HEK293 (cell line): Measurements from ENCODE around the gene PTGES3L.

Experiments
- CTCF ChIP-seq: fragments of 450-650 bp; formaldehyde crosslinking; IDR thresholded peaks from 2 replicates; pipeline ENCODE4 v1.5.1; 2016; ENCODE audit warnings: missing biosample characterization, missing genetic modification characterization
- KLF1 ChIP-seq: fragments of 450-650 bp; formaldehyde crosslinking; IDR thresholded peaks from 2 replicates; pipeline ENCODE4 v1.5.1; 2016; ENCODE audit warnings: missing biosample characterization, missing genetic modification characterization
- PATZ1 ChIP-seq: fragments of 450-650 bp; formaldehyde crosslinking; IDR thresholded peaks from 2 replicates; pipeline ENCODE4 v1.5.1; 2016; ENCODE audit warnings: missing biosample characterization, missing genetic modification characterization
- SP2 ChIP-seq: fragments of 450-650 bp; formaldehyde crosslinking; IDR thresholded peaks from 2 replicates; pipeline ENCODE4 v1.5.1; 2016; ENCODE audit warnings: missing biosample characterization, missing genetic modification characterization
- ZBTB7A ChIP-seq: fragments of 450-650 bp; formaldehyde crosslinking; IDR thresholded peaks from 2 replicates; pipeline ENCODE4 v1.5.1; 2016; ENCODE audit warnings: low read depth, missing biosample characterization, missing genetic modification characterization
- ZNF121 ChIP-seq: fragments of 450-650 bp; formaldehyde crosslinking; IDR thresholded peaks from 2 replicates; pipeline ENCODE4 v1.5.1; 2016; ENCODE audit warnings: missing biosample characterization, missing genetic modification characterization
- ZNF274 ChIP-seq, 2 experiments: fragments of 200-500 bp in 1 of 2; fragments of 450-650 bp in 1 of 2; sonication (Bioruptor generic) in 1 of 2; formaldehyde crosslinking in 1 of 2; IDR thresholded peaks; 2 replicates each; pipeline versions ENCODE4 v1.5.1 to v1.6.1; 2014 to 2016; ENCODE audit warnings: borderline replicate concordance in 1 of 2, inconsistent platforms in 1 of 2, low read length in 1 of 2, missing biosample characterization in 1 of 2, missing genetic modification characterization in 1 of 2
- ZNF449 ChIP-seq: fragments of 450-650 bp; formaldehyde crosslinking; IDR thresholded peaks from 2 replicates; pipeline ENCODE4 v1.5.1; 2017; ENCODE audit warnings: missing biosample characterization, mild to moderate bottlenecking, missing genetic modification characterization, moderate library complexity
- ZNF580 ChIP-seq: fragments of 450-650 bp; formaldehyde crosslinking; IDR thresholded peaks from 2 replicates; pipeline ENCODE4 v1.5.1; 2016; ENCODE audit warnings: missing biosample characterization, missing genetic modification characterization

GRCh38 chr17:43027091-43028032 lies 47.5 kb upstream of the PTGES3L start:
- TF ChIP-seq CTCF (tag by site-specific recombination) (no peak), ZNF449 (tag by site-specific recombination) (no peak), ZBTB7A (no peak), ZNF121 (tag by site-specific recombination) (no peak), KLF1 (tag by site-specific recombination) (no peak), ZNF580 (tag by site-specific recombination) (no peak), ZNF274 (IDR thresholded peaks at IDR 0.05; ENCODE audit: low read length) (no peak), ZNF274 (tag by site-specific recombination; IDR thresholded peaks at IDR 0.05; ENCODE audit: borderline replicate concordance) (no peak), PATZ1 (tag by site-specific recombination) (no peak), SP2 (tag by site-specific recombination) (no peak)
